ENCODE measurements around the gene DNASE1. TPM values are rescaled to one million over a fixed set of nuclear protein-coding genes. Genes with fewer than 3 reads are reported as not detected.

DNASE1 gene
- total RNA-seq, 4 donors from 2014 or later: 10.9 to 19.8 (median 15.6) TPM

Other genes starting within 250 kb of the DNASE1 start
- 1 to 10 TPM; 1.9 to 2.5 (median 2.2) TPM for gene ZNF597, start 211.2 kb upstream of the DNASE1 start, total RNA-seq
- 10 to 100 TPM; 17.6 to 43.0 (median 20.8) TPM for gene NAA60, start 211.0 kb upstream of the DNASE1 start, total RNA-seq
- not detected for gene C16orf90, start 159.2 kb upstream of the DNASE1 start, total RNA-seq
- 10 to 100 TPM; 11.6 to 24.7 (median 19.7) TPM for gene CLUAP1, start 153.7 kb upstream of the DNASE1 start, total RNA-seq
- 1 to 10 TPM in 2 of 4 donors, under 1 TPM in 2; 0.49 to 1.5 (median 1.0) TPM for gene NLRC3, start 77.3 kb upstream of the DNASE1 start, total RNA-seq
- 1 to 10 TPM; 2.4 to 3.8 (median 2.8) TPM for gene SLX4, start 43.1 kb upstream of the DNASE1 start, total RNA-seq
- 10 to 100 TPM; 40.1 to 89.7 (median 47.7) TPM for gene TRAP1, start 62.8 kb downstream of the DNASE1 start, total RNA-seq
- 100 to 1,000 TPM in 1 of 4 donors, 10 to 100 TPM in 3; 61.2 to 119 (median 77.4) TPM for gene CREBBP, start 226.0 kb downstream of the DNASE1 start, total RNA-seq

Measured in subcutaneous adipose tissue (tissue), 4 donors.